Measurements from ENCODE around the gene TSPAN4. TPM values are rescaled to one million over a fixed set of nuclear protein-coding genes. Genes with fewer than 3 reads are reported as not detected.

The TSPAN4 gene
- total and polyA plus RNA-seq, 2 donors (not counting 1 experiment from before 2014, with no cell fraction given) = 102 to 191 TPM

DNA sequence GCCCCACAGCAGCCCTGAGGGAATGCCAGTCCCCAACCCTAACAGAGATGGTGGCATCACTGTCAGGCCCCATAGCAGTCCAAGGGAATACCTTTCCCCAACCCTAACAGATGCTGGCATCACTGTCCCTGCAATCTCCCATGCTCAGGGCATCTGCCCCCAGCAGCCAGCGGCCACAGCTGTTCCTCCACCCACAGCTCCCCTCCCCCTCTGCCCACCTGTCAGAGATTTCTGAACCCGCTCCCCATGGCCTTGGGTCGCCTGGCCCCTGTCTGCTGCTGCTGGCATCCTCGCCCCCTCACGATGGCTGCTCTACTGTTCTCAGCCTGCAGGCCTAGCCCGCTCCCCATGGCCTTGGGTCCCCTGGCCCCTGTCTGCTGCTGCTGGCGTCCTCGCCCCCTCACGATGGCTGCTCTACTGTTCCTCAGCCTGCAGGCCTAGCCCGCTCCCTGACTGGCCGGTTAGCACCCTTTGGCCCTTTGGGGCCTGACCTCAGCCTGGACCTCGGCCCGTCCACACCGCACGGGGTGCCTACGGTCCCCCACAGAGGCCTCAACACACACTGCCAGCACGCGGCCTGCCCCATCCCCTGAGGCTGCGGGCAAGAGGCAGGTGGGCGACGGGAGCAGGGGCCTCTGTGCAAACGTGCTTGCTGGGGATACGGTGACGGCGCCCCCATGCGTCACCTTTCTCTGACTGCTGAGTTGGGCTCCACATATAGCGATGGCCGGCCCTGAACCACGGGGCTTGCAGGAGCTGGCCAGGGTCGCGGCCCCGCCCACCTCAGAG lies 47.2 kb downstream of the TSPAN4 start:
- Histone ChIP-seq H3K4me3 (replicated peaks in 1 of 4; ENCODE audit: control extremely low read depth in 1 of 4, insufficient read depth in 1 of 4, low read depth in 3 of 4, low read length in 4 of 4) (no peak overlapping the region), H3K9me3 (ENCODE audit: control insufficient read depth, insufficient read depth, low read depth, low read length) (no peaks in the 10 kb centered on the region), H3K27ac (ENCODE audit: insufficient read depth, low read length) (no peak overlapping the region), H3K36me3 (ENCODE audit: control insufficient read depth, insufficient read depth, low read length) (peaks cover 6% of the 10 kb centered on the region), H3K27me3 (ENCODE audit: control insufficient read depth, insufficient read depth, low read length) (no peaks in the 10 kb centered on the region), H4K20me1 (ENCODE audit: control insufficient read depth, extremely low read depth, insufficient read depth, low read length) (no peaks in the 10 kb centered on the region), H3K4me2 (ENCODE audit: extremely low read depth, insufficient read depth, low read length) (no peak overlapping the region), H3K4me1 (ENCODE audit: control insufficient read depth, extremely low read depth, insufficient read depth, low read length) (no peaks in the 10 kb centered on the region), H3K79me2 (ENCODE audit: control insufficient read depth, insufficient read depth, low read length) (no peaks in the 10 kb centered on the region), H3K9ac (ENCODE audit: insufficient read depth, low read length) (no peak overlapping the region), H2AFZ (ENCODE audit: low read length) (no peak overlapping the region)
- no peak for TF ChIP-seq EZH2 (IDR thresholded peaks at IDR 0.05; ENCODE audit: low read length, missing control alignments)
- TF ChIP-seq, protein P1, sequence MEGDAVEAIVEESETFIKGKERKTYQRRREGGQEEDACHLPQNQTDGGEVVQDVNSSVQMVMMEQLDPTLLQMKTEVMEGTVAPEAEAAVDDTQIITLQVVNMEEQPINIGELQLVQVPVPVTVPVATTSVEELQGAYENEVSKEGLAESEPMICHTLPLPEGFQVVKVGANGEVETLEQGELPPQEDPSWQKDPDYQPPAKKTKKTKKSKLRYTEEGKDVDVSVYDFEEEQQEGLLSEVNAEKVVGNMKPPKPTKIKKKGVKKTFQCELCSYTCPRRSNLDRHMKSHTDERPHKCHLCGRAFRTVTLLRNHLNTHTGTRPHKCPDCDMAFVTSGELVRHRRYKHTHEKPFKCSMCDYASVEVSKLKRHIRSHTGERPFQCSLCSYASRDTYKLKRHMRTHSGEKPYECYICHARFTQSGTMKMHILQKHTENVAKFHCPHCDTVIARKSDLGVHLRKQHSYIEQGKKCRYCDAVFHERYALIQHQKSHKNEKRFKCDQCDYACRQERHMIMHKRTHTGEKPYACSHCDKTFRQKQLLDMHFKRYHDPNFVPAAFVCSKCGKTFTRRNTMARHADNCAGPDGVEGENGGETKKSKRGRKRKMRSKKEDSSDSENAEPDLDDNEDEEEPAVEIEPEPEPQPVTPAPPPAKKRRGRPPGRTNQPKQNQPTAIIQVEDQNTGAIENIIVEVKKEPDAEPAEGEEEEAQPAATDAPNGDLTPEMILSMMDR (conservative IDR thresholded peaks at IDR 0.05 in 1 of 2, IDR thresholded peaks at IDR 0.05 in 1 of 2; ENCODE audit: low read depth in 1 of 2, low read length in 2 of 2) = no peak
- DNase-seq (ENCODE audit: low read depth in 2 of 2) = no peak

DNA sequence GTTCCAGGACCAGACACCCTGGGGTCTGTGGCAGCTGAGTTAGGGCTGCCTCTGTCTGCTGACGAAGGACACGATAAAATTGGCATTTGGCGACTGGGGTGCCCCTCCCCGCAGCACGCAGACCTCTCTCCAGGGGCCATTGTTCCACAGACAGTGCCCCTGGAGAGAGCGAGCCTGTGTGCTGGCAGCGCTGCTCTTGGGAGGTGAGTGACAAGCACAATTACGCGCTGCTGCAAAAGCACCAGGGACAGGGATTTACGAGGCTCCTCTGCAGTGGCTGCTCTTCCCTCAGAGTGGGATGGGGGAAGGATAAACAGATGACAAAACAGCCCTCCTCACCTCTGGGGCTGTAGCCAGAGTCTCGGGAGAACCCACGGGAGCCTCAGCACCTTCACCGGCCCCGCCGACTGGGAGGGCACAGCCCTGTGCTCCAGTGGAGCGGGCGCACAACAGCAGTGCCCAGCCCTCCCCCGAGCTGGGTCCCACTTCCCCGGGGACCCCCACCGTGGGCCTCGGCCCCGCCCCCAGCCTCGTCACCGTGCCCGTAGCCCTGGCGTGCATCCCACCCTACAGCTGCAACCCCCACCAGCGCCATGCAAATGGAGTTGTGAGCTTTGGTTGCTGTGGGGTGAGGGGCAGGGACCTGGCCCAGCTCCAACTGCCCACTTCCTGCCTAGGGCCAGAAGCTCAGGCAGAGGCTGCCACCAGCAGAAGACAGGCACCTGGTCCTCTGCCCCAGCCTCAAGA lies 48.3 kb downstream of the TSPAN4 start:
- H3K4me2 ChIP-seq (ENCODE audit: extremely low read depth, insufficient read depth, low read length) = no peak overlapping the region
- no peaks in the 10 kb centered on the region for H3K9me3 ChIP-seq (ENCODE audit: control insufficient read depth, insufficient read depth, low read depth, low read length)
- H2AFZ ChIP-seq (ENCODE audit: low read length) = no peak overlapping the region
- DNase-seq (ENCODE audit: low read depth in 2 of 2) = no peak
- no peaks in the 10 kb centered on the region for H3K79me2 ChIP-seq (ENCODE audit: control insufficient read depth, insufficient read depth, low read length)
- TF ChIP-seq, protein P1 (conservative IDR thresholded peaks at IDR 0.05 in 1 of 2, IDR thresholded peaks at IDR 0.05 in 1 of 2; ENCODE audit: low read depth in 1 of 2, low read length in 2 of 2) = no peak
- TF ChIP-seq EZH2 (IDR thresholded peaks at IDR 0.05; ENCODE audit: low read length, missing control alignments) = no peak
- no peak overlapping the region for H3K27ac ChIP-seq (ENCODE audit: insufficient read depth, low read length)
- H4K20me1 ChIP-seq (ENCODE audit: control insufficient read depth, extremely low read depth, insufficient read depth, low read length) = no peaks in the 10 kb centered on the region
- H3K4me1 ChIP-seq (ENCODE audit: control insufficient read depth, extremely low read depth, insufficient read depth, low read length) = no peaks in the 10 kb centered on the region
- peaks cover 6% of the 10 kb centered on the region for H3K36me3 ChIP-seq (ENCODE audit: control insufficient read depth, insufficient read depth, low read length)
- H3K4me3 ChIP-seq (replicated peaks in 1 of 4; ENCODE audit: control extremely low read depth in 1 of 4, insufficient read depth in 1 of 4, low read depth in 3 of 4, low read length in 4 of 4) = no peak overlapping the region
- H3K27me3 ChIP-seq (ENCODE audit: control insufficient read depth, insufficient read depth, low read length) = no peaks in the 10 kb centered on the region
- H3K9ac ChIP-seq (ENCODE audit: insufficient read depth, low read length) = no peak overlapping the region

DNA sequence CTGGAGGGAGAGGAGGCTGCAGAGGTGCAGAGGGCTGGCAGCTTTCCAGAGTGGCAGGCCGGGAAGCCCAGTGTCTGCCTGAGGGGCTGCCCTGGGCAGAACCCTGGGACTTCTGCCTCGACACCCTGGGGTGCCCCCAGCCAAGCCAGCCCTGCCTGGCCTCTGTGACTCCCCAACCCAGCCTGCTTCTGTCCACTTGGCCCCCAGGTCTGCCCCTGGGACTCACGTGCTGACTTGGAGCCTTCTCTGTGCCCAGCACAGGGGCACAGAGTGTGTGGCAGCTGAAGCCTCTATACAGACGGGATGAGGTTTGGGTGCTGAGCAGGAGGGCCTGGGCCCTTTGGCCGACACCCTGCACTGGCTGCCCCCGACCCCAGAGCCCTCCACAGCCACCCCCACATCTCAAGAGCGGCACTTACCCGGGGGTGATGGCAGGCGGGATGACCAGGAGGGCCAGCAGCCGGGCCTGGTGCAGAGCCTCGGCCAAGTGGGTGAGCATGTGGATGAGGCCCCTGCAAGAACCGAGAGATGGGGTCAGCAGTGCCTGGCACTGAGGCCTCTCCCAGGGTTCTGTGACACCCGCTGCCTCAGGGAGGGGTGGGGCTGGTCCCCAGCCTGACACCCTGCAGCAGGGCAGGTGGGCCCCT lies 50.5 kb downstream of the TSPAN4 start:
- H3K79me2 ChIP-seq (ENCODE audit: control insufficient read depth, insufficient read depth, low read length) = no peaks in the 10 kb centered on the region
- no peak for DNase-seq (ENCODE audit: low read depth in 2 of 2)
- no peak overlapping the region for H3K9ac ChIP-seq (ENCODE audit: insufficient read depth, low read length)
- H3K27ac ChIP-seq (ENCODE audit: insufficient read depth, low read length) = no peak overlapping the region
- H3K4me3 ChIP-seq (replicated peaks in 1 of 4; ENCODE audit: control extremely low read depth in 1 of 4, insufficient read depth in 1 of 4, low read depth in 3 of 4, low read length in 4 of 4) = no peak overlapping the region
- H3K4me1 ChIP-seq (ENCODE audit: control insufficient read depth, extremely low read depth, insufficient read depth, low read length) = no peaks in the 10 kb centered on the region
- no peaks in the 10 kb centered on the region for H3K9me3 ChIP-seq (ENCODE audit: control insufficient read depth, insufficient read depth, low read depth, low read length)
- no peak overlapping the region for H3K4me2 ChIP-seq (ENCODE audit: extremely low read depth, insufficient read depth, low read length)
- no peaks in the 10 kb centered on the region for H4K20me1 ChIP-seq (ENCODE audit: control insufficient read depth, extremely low read depth, insufficient read depth, low read length)
- H3K27me3 ChIP-seq (ENCODE audit: control insufficient read depth, insufficient read depth, low read length) = no peaks in the 10 kb centered on the region
- H2AFZ ChIP-seq (ENCODE audit: low read length) = no peak overlapping the region
- peaks cover 3% of the 10 kb centered on the region for H3K36me3 ChIP-seq (ENCODE audit: control insufficient read depth, insufficient read depth, low read length)
- TF ChIP-seq, protein P1 (conservative IDR thresholded peaks at IDR 0.05 in 1 of 2, IDR thresholded peaks at IDR 0.05 in 1 of 2; ENCODE audit: low read depth in 1 of 2, low read length in 2 of 2) = no peak

All from fibroblast of lung (primary cell).